Measurements from ENCODE around the gene SH3BP2.
"Not testable (repeated sequence)": the region's sequence is repeated elsewhere in the genome, so short reads cannot be mapped to it uniquely, and the experiment has no call there.

Gene SH3BP2

DNA sequence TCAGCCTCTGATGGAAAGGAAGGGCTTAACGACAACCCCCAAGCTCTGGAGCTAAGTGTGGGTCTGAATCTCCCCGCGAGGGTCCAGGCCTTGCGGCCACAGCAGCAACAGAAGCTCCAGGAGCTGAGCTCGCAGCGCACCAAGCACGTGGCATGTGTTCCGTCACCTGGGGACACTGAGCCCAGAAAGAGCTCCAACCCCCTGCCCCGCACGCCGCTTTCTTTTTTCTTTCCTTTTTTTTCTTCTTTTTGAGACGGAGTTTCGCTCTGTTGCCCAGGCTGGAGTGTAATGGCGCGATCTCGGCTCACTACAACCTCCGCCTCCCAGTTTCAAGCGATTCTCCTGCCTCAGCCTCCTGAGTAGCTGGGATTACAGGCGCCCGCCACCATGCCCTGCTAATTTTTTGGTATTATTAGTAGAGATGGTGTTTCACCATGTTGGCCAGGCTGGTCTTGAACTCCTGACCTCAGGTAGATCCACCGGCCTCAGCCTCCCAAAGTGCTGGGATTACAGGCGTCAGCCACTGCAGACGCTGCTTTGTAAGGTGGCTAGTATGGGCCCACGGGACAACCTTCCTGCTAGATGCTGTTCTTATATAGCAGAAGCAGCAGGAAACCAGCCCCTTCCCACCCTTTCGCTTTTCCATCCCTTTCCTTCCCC lies 36.1 kb upstream of the SH3BP2 start:
- in situ Hi-C loops (cut with MboI; ENCODE audit: low sequenced_read_pairs) = no loop called here
- DNase-seq (ENCODE audit: low spot score in 2 of 2) = no peak
- Histone ChIP-seq H3K36me3 (replicated peaks) (no peaks in the 10 kb centered on the region; the same call in 1 of the 2 replicates), H3K4me1 (peaks cover 7% of the 10 kb centered on the region), H3K9me3 (no peaks in the 10 kb centered on the region), H3K27me3 (ENCODE audit: low read depth) (no peaks in the 10 kb centered on the region), H3K4me3 (peak overlapping the region; percentile 23)

DNA sequence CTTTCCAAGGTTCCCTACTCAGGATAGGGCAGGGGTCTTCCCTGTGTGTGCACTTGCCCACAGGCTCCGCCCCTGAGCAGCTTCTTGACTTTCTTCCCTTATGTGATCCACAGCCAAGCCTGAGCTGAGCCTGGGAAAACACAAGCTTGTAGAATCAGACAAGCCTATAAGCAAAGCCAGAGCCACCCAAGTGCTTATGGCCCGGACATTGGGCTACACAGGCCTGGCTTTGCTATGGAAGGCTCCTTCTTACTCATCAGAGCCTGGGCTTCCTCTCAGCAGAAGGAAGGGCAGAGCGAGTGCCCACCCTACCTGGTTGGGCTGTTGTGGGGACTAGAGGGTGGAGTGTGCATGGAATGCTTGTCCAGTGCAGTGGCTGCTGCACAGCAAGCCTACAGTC lies 35.5 kb upstream of the SH3BP2 start:
- no peaks in the 10 kb centered on the region for H3K27me3 ChIP-seq (ENCODE audit: low read depth)
- no peaks in the 10 kb centered on the region for H3K9me3 ChIP-seq
- no peak for DNase-seq (ENCODE audit: low spot score in 2 of 2)
- in situ Hi-C loops (cut with MboI; ENCODE audit: low sequenced_read_pairs) = no loop called here
- H3K4me3 ChIP-seq = no peak overlapping the region
- peaks cover 7% of the 10 kb centered on the region for H3K4me1 ChIP-seq
- no peaks in the 10 kb centered on the region; the same call in 1 of the 2 replicates for H3K36me3 ChIP-seq (replicated peaks)

DNA sequence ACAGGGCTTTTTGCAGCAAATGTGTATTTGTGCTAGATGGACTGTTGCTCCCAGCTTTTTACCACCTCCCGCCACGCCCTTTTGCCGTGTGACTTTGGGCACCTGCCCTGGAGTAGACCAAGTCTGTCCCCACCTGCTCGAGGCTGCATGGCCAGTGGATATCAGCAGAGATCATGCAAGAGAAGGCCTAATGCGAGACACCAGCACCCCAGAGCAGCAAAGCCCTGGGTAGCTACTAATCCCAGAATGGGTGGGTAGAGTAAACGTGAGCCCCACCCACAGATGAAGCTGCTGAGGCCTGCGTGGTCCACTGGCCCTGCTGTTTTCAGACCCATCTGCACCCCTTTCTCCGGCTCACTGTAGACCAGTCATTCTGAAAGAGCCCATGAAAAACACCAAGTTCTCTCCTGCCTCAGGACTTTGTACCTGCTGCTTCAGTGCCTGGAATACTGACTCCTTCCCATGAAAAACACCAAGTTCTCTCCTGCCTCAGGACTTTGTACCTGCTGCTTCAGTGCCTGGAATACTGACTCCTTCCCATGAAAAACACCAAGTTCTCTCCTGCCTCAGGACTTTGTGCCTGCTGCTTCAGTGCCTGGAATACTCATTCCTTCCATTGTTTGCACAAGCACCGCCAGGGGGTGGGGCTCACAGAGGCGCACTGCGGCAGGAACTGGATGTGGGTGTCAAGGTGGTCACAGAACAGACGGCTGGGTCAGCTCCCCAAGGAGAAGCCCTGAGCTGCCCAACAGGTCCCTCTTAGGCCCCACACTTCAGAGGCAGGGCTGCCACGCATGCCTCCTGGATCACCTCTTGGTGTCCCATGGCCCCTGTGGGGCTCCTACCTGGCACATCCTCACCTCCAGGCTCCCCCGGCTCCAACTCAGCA lies 31.6 kb upstream of the SH3BP2 start:
- in situ Hi-C loops (cut with MboI; ENCODE audit: low sequenced_read_pairs) = loop anchor here (10.0 kb wide), 1 partner anchor 174 kb away; no protein-coding TSS in a partner anchor
- Histone ChIP-seq H3K4me3 (no peak overlapping the region), H3K4me1 (peaks cover 7% of the 10 kb centered on the region), H3K9me3 (no peaks in the 10 kb centered on the region), H3K27me3 (ENCODE audit: low read depth) (no peaks in the 10 kb centered on the region), H3K36me3 (replicated peaks) (no peaks in the 10 kb centered on the region)
- DNase-seq (ENCODE audit: low spot score in 2 of 2) = no peak

DNA sequence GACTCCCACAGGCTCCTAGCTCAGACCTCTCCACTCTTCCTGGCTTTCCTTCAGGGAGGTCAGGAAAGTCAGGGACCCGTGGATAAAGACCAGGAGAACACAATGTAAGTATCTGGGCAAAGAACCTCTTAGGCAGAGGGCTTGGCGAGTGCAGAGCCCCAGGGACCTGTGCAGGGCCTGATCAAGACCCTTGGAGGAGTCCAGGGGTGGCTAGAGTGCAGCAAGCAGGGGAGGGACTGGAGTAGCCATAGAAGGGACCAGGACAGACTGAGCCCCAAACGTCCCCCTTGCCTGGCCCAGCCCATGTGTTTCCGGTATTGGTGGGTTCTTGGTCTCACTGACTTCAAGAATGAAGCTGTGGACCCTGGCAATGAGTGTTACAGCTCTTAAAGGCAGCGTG lies 30.8 kb upstream of the SH3BP2 start:
- no peaks in the 10 kb centered on the region for H3K27me3 ChIP-seq (ENCODE audit: low read depth)
- H3K36me3 ChIP-seq (replicated peaks) = no peaks in the 10 kb centered on the region
- H3K4me3 ChIP-seq = no peak overlapping the region
- H3K4me1 ChIP-seq = peaks cover 4% of the 10 kb centered on the region
- no peaks in the 10 kb centered on the region for H3K9me3 ChIP-seq
- in situ Hi-C loops (cut with MboI; ENCODE audit: low sequenced_read_pairs) = loop anchor here (10.0 kb wide), 1 partner anchor 173 kb away; no protein-coding TSS in a partner anchor
- DNase-seq (ENCODE audit: low spot score in 2 of 2) = no peak

DNA sequence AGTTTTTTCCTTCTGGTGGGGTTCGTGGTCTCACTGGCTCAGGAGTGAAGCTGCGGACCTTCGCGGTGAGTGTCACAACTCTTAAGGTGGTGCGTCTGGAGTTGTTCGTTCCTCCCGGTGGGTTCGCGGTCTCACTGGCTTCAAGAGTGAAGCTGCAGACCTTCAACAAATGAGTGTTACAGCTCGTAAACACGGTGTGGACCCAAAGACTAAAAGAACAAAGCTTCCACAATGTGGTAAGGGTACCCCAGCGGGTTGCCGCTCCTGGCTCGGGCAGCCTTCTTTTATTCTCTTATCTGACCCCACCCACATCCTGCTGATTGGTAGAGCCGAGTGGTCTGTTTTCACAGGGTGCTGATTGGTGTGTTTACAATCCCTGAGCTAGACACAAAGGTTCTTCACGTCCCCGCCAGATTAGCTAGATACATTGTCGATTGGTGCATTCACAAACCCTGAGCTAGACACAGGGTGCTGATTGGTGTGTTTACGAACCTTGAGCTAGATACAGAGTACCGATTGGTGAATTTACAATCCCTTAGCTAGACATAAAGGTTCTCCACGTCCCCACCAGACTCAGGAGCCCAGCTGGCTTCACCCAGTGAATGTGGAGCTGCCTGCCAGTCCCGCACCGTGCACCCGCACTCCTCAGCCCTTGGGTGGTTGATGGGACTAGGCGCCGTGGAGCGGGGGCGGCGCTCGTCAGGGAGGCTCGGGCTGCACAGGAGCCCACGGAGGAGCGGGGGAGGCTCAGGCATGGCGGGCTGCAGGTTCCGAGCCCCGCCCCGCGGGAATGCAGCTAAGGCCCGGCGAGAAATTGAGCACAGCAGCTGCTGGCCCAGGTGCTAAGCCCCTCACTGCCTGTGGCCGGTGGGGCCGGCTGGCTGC lies 30.2 kb upstream of the SH3BP2 start:
- in situ Hi-C loops (cut with MboI; ENCODE audit: low sequenced_read_pairs) = loop anchor here (10.0 kb wide), 1 partner anchor 172 kb away; no protein-coding TSS in a partner anchor
- not testable (repeated sequence) for DNase-seq (ENCODE audit: low spot score in 2 of 2); H3K27me3 ChIP-seq (ENCODE audit: low read depth); H3K36me3 ChIP-seq (replicated peaks); H3K9me3 ChIP-seq; H3K4me3 ChIP-seq; H3K4me1 ChIP-seq

DNA sequence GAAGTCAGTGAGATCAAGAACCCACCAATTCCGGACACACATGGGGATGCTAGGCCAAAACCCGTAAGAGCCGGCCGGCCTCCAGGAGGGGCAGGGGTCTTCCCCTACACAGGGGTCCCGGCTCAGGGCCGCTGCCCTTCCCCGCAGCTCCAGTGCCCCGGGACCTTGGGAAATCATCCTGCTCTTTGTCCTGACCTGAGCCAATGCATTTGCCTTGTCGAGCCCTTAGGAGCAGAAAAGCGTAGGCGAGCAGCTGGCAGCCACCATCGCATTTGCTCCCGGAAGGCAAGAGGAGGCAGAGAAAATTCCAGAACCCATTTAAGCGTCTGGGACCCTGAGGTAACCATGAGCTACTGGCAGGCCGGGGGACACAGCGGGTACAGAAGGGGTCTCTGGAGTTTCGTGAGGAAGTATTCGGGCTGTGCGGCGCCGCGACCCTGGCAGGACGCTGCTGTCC lies 29.3 kb upstream of the SH3BP2 start:
- in situ Hi-C loops (cut with MboI; ENCODE audit: low sequenced_read_pairs) = loop anchor here (10.0 kb wide), 1 partner anchor 171 kb away; no protein-coding TSS in a partner anchor
- Histone ChIP-seq H3K9me3 (no peaks in the 10 kb centered on the region), H3K27me3 (ENCODE audit: low read depth) (no peaks in the 10 kb centered on the region), H3K4me3 (no peak overlapping the region), H3K4me1 (peaks cover 4% of the 10 kb centered on the region), H3K36me3 (replicated peaks) (no peaks in the 10 kb centered on the region)
- no peak for DNase-seq (ENCODE audit: low spot score in 2 of 2)

DNA sequence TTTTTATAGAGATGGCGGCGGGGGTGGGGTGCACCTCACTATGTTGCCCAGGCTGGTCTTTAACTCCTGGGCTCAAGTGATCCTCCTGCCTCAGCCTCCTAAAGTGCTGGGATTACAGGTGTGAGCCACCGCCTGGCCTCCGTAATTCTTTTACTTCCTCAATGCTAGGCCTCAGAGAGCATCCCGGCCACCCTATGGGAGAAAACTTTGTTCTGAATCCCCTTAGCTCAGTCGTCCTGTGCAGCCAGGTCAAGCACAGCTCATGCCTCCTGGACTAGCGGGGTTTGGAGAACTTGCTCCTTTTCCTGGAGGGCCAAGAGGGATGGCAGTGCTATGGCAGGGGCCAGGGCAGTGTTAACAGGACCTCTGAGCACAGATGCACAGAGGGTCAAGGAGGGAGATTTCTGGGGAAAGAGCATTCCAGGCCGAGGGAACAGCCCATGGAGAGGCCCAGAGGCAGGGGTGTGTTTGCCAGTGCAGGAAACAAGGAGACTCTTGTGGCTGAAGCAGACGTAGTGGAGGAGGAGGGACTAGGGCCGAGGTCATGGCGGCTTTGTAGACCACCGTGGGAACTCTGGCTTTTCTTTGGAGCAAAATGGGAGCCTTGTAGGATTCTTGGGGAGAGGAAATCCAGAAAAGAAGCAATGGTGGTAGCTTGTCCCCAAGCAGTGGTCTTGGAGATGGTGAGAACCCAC lies 26.9 kb upstream of the SH3BP2 start:
- no peaks in the 10 kb centered on the region for H3K36me3 ChIP-seq (replicated peaks)
- in situ Hi-C loops (cut with MboI; ENCODE audit: low sequenced_read_pairs) = loop anchor here (10.0 kb wide), 1 partner anchor 169 kb away; no protein-coding TSS in a partner anchor
- H3K27me3 ChIP-seq (ENCODE audit: low read depth) = no peaks in the 10 kb centered on the region
- no peak overlapping the region for H3K4me3 ChIP-seq
- no peaks in the 10 kb centered on the region for H3K9me3 ChIP-seq
- no peak for DNase-seq (ENCODE audit: low spot score in 2 of 2)
- peaks cover 4% of the 10 kb centered on the region for H3K4me1 ChIP-seq

DNA sequence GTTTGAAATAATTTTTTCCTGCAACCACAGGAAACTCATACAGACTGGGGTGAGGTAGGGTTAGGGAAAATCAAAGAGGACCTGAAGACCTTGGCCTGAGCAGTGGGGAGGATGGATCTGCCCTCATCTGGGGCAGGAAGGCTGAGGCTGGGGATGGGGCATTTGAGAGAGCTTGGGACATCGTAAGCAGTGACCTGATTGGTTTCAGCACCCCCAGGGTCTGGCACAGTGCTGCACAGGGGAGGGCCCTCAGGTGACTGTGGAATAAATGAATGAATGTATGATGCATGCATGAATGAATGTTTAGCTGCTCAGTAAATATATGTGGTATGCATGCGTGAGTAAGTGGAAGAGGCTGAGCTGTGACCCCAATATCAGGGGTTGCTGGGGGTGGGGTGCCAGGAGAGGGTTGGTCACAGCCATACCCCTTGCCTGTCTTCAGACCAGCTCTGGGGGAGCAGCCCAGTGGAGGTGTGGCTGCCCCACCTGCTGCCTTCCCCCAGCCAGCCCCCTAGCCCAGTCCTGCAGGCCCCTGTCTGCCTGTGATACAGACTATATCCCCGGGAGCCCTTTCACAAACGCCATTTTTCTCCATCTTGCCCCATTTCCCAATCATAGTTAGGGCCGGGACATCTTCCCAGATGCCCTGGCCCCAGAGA lies 25.7 kb upstream of the SH3BP2 start:
- peaks cover 4% of the 10 kb centered on the region for H3K4me1 ChIP-seq
- in situ Hi-C loops (cut with MboI; ENCODE audit: low sequenced_read_pairs) = loop anchor here (10.0 kb wide), 1 partner anchor 168 kb away; no protein-coding TSS in a partner anchor
- no peak overlapping the region for H3K4me3 ChIP-seq
- H3K27me3 ChIP-seq (ENCODE audit: low read depth) = no peaks in the 10 kb centered on the region
- H3K9me3 ChIP-seq = no peaks in the 10 kb centered on the region
- no peaks in the 10 kb centered on the region for H3K36me3 ChIP-seq (replicated peaks)
- DNase-seq (ENCODE audit: low spot score in 2 of 2) = no peak

DNA sequence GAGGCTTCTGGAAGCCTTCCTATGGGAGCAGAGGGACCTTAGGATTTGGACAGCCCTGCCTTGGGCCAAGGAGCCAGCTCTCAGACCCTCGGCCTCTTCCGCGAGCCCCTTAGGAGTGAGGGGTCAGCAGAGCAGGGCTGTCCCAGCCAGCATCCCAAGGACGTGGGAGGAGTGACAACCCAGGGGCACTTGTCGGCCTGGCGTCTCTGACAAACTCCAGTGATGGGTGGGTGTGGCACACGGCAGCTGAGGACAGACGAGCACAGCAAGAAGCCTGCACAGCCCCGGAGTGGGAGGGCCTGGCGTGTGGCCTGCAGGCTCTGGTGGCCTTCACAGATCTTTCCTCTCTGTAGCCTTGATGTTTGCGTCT lies 25.2 kb upstream of the SH3BP2 start:
- Histone ChIP-seq H3K4me1 (peaks cover 4% of the 10 kb centered on the region), H3K9me3 (no peaks in the 10 kb centered on the region), H3K36me3 (replicated peaks) (no peaks in the 10 kb centered on the region), H3K4me3 (no peak overlapping the region), H3K27me3 (ENCODE audit: low read depth) (no peaks in the 10 kb centered on the region)
- no peak for DNase-seq (ENCODE audit: low spot score in 2 of 2)
- in situ Hi-C loops (cut with MboI; ENCODE audit: low sequenced_read_pairs) = loop anchor here (10.0 kb wide), 1 partner anchor 167 kb away; no protein-coding TSS in a partner anchor

DNA sequence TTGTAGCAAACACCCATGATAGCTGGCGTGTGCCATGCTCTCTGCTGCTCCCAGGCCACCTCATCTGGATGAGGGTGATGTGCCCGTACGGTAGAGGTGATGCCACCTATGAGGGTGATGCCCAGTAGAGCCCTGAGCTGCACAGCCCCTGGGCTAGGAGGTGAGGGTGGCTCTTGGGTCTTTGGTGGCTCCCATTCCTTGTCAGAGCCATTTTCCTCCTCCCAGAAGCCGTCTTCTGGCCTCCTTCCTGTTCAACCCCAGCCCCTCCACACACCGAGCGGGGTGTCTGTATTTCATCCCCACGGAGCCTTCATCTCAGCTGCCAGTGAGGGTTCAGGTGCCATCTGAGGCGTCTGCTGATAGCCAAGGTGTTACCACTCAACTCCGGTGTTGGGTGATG lies 24.8 kb upstream of the SH3BP2 start:
- Histone ChIP-seq H3K4me3 (no peak overlapping the region), H3K36me3 (replicated peaks) (no peaks in the 10 kb centered on the region), H3K9me3 (no peaks in the 10 kb centered on the region), H3K27me3 (ENCODE audit: low read depth) (no peaks in the 10 kb centered on the region), H3K4me1 (peaks cover 4% of the 10 kb centered on the region)
- DNase-seq (ENCODE audit: low spot score in 2 of 2) = no peak
- in situ Hi-C loops (cut with MboI; ENCODE audit: low sequenced_read_pairs) = loop anchor here (10.0 kb wide), 1 partner anchor 167 kb away; no protein-coding TSS in a partner anchor

DNA sequence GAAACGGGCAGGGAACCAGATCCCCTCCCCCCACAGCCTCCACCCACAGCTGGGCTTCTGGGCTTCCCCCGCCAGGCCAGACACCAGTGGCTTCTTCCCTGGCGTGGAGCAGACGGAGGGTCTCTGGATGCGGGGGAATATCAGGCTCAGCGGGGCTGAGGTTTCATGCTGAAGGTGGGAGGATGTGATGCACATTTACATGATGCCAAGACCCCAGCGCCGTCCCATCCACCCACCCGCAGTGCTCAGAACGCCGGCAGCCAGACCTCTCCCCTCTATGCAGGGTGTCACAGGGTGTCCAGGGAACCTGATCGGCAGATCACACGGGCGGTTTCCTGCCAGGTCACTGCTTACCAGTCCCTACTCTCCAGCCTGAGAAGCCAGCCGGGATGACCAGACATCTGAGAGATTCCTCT lies 24.0 kb upstream of the SH3BP2 start:
- Histone ChIP-seq H3K9me3 (no peaks in the 10 kb centered on the region), H3K4me3 (no peak overlapping the region), H3K4me1 (peaks cover 1% of the 10 kb centered on the region), H3K27me3 (ENCODE audit: low read depth) (no peaks in the 10 kb centered on the region), H3K36me3 (replicated peaks) (no peaks in the 10 kb centered on the region)
- no peak for DNase-seq (ENCODE audit: low spot score in 2 of 2)
- in situ Hi-C loops (cut with MboI; ENCODE audit: low sequenced_read_pairs) = loop anchor here (10.0 kb wide), 1 partner anchor 166 kb away; no protein-coding TSS in a partner anchor

DNA sequence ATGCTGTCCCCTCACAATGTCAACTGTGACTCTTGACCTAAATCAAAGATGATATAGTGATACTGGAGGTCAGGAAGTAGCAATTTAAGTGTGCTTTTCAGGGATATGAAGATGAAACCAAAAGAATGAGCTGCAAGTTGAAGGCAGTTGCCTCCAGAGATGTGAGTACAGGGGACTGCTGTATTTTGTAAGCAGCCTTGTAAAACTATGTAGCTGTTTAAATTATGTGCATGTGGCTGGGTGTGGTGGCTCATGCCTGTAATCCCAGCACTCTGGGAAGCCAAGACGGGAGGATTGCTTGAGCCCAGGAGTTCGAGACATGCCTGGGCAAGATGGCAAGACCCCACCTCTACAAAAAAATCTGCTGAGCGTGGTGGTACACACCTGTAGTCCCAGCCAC lies 21.6 kb upstream of the SH3BP2 start:
- Histone ChIP-seq H3K4me3 (no peak overlapping the region), H3K4me1 (no peaks in the 10 kb centered on the region), H3K36me3 (replicated peaks) (no peaks in the 10 kb centered on the region), H3K27me3 (ENCODE audit: low read depth) (no peaks in the 10 kb centered on the region), H3K9me3 (no peaks in the 10 kb centered on the region)
- no peak for DNase-seq (ENCODE audit: low spot score in 2 of 2)
- in situ Hi-C loops (cut with MboI; ENCODE audit: low sequenced_read_pairs) = no loop called here

All from HAP-1 (cell line).